OCI-LY1 (cell line): ENCODE measurements around the gene PSMD5.

Experiments used
- H2AFZ ChIP-seq: fragments of 200-600 bp; sonication (generic), shearing (Covaris generic); 2 replicates; pipeline ENCODE4 v1.6.0; 2014; ENCODE audit warnings: antibody characterized with exemption, mild to moderate bottlenecking, low read length
- H3F3A ChIP-seq: fragments of 200-600 bp; sonication (generic), shearing (Covaris generic); 2 replicates; pipeline ENCODE4 v1.6.0; 2014; ENCODE audit warnings: mild to moderate bottlenecking, antibody characterized with exemption, low read length, moderate library complexity; ENCODE audit not compliant: insufficient read depth
- H3K27ac ChIP-seq: fragments of 200-600 bp; sonication (generic); 2 replicates; pipeline ENCODE4 v1.5.1; 2014; ENCODE audit warnings: low read length, mixed run types, mild to moderate bottlenecking, low read depth; ENCODE audit not compliant: poor library complexity, severe bottlenecking
- H3K27me3 ChIP-seq: fragments of 200-600 bp; sonication (generic); 2 replicates; pipeline ENCODE4 v1.6.0; 2014; ENCODE audit warnings: antibody characterized with exemption, mild to moderate bottlenecking, low read length, moderate library complexity; ENCODE audit not compliant: insufficient read depth
- H3K36me3 ChIP-seq: fragments of 200-600 bp; sonication (generic); 2 replicates; pipeline ENCODE4 v1.6.1; 2014; ENCODE audit warnings: mild to moderate bottlenecking, antibody characterized with exemption, low read length, moderate library complexity, mixed read lengths; ENCODE audit not compliant: insufficient read depth
- H3K4me1 ChIP-seq: fragments of 200-600 bp; sonication (generic); 2 replicates; pipeline ENCODE4 v1.5.1; 2014; ENCODE audit warnings: mild to moderate bottlenecking, low read length, moderate library complexity; ENCODE audit not compliant: insufficient read depth, severe bottlenecking
- H3K4me2 ChIP-seq: fragments of 200-600 bp; sonication (generic), shearing (Covaris generic); 2 replicates; pipeline ENCODE4 v1.6.1; 2014; ENCODE audit warnings: low read length
- H3K4me3 ChIP-seq: fragments of 200-600 bp; sonication (generic); 2 replicates; pipeline ENCODE4 v1.5.1; 2014; ENCODE audit warnings: low read length, low read depth, mild to moderate bottlenecking, mixed read lengths; ENCODE audit not compliant: poor library complexity, severe bottlenecking
- H3K79me2 ChIP-seq: fragments of 200-600 bp; shearing (Covaris generic); 2 replicates; pipeline ENCODE4 v1.6.1; 2016; ENCODE audit warnings: mixed run types, low read length, mixed read lengths; ENCODE audit not compliant: insufficient read depth
- H3K9ac ChIP-seq: fragments of 200-600 bp; sonication (generic), shearing (Covaris generic); 2 replicates; pipeline ENCODE4 v1.6.1; 2014; ENCODE audit warnings: mild to moderate bottlenecking, low read length, mixed read lengths
- H3K9me2 ChIP-seq: fragments of 200-600 bp; sonication (generic), shearing (Covaris generic); 2 replicates; pipeline ENCODE4 v1.6.1; 2014; ENCODE audit warnings: low read depth, mild to moderate bottlenecking, low read length, mixed read lengths
- H3K9me3 ChIP-seq: fragments of 200-600 bp; shearing (Covaris generic); 2 replicates; pipeline ENCODE4 v1.6.1; 2014; ENCODE audit warnings: low read length, mixed read lengths
- H4K20me1 ChIP-seq: fragments of 200-600 bp; sonication (generic), shearing (Covaris generic); 2 replicates; pipeline ENCODE4 v1.6.0; 2016; ENCODE audit warnings: mild to moderate bottlenecking, low read length; ENCODE audit not compliant: insufficient read depth
- CTCF ChIP-seq: fragments of 200-600 bp; sonication (generic), shearing (Covaris generic); IDR thresholded peaks from 2 replicates; pipeline ENCODE4 v1.5.1; 2017; ENCODE audit warnings: mild to moderate bottlenecking, antibody characterized with exemption, low read length, moderate library complexity, mixed read lengths
- EZH2 ChIP-seq: fragments of 200-600 bp; sonication (generic), shearing (Covaris generic); IDR thresholded peaks from 2 replicates; pipeline ENCODE4 v1.8.0; 2017; ENCODE audit warnings: borderline replicate concordance, mixed run types, mild to moderate bottlenecking, antibody characterized with exemption, low read length, moderate library complexity, mixed read lengths

Gene PSMD5

GRCh38 chr9:120820095-120820494, 22.6 kb downstream of the PSMD5 start:
- Histone ChIP-seq H3K9me2 (no peaks in the 10 kb centered on the region), H3K9ac (no peak overlapping the region), H2AFZ (no peak overlapping the region), H3F3A (no peaks in the 10 kb centered on the region), H3K4me2 (no peak overlapping the region), H3K79me2 (no peaks in the 10 kb centered on the region), H3K4me3 (no peak overlapping the region), H4K20me1 (no peaks in the 10 kb centered on the region), H3K36me3 (peaks cover 82% of the 10 kb centered on the region), H3K9me3 (no peaks in the 10 kb centered on the region), H3K27me3 (no peaks in the 10 kb centered on the region), H3K4me1 (no peaks in the 10 kb centered on the region), H3K27ac (no peak overlapping the region)
- TF ChIP-seq CTCF (no peak), EZH2 (no peak)

GRCh38 chr9:120818595-120818994, 24.1 kb downstream of the PSMD5 start:
- H3K36me3 ChIP-seq: peaks cover 67% of the 10 kb centered on the region
- no peaks in the 10 kb centered on the region for H3K27me3 ChIP-seq
- no peaks in the 10 kb centered on the region for H3K79me2 ChIP-seq

GRCh38 chr9:120815075-120815474, 27.6 kb downstream of the PSMD5 start:
- Histone ChIP-seq H3K27me3 (no peaks in the 10 kb centered on the region), H3K79me2 (no peaks in the 10 kb centered on the region), H3K4me3 (no peak overlapping the region), H3K27ac (no peak overlapping the region), H3K9me2 (no peaks in the 10 kb centered on the region), H3K4me2 (no peak overlapping the region), H3K4me1 (peaks cover 13% of the 10 kb centered on the region), H3K36me3 (peaks cover 43% of the 10 kb centered on the region), H3K9me3 (no peaks in the 10 kb centered on the region), H4K20me1 (no peaks in the 10 kb centered on the region), H3K9ac (no peak overlapping the region), H2AFZ (no peak overlapping the region), H3F3A (no peaks in the 10 kb centered on the region)
- TF ChIP-seq CTCF (no peak), EZH2 (no peak)

More at GRCh38 chr9:120818595-120818994, 24.1 kb downstream of the PSMD5 start:
- Histone ChIP-seq H4K20me1 (no peaks in the 10 kb centered on the region), H3K4me2 (no peak overlapping the region), H3K4me3 (no peak overlapping the region), H2AFZ (no peak overlapping the region), H3F3A (no peaks in the 10 kb centered on the region), H3K4me1 (peaks cover 8% of the 10 kb centered on the region), H3K9me3 (no peaks in the 10 kb centered on the region), H3K9me2 (no peaks in the 10 kb centered on the region), H3K9ac (no peak overlapping the region), H3K27ac (no peak overlapping the region)
- no peak for TF ChIP-seq CTCF
- no peak for TF ChIP-seq EZH2
